HepG2 (cell line): ENCODE measurements around the gene CEP250. TPM values are rescaled to one million over a fixed set of nuclear protein-coding genes. Genes with fewer than 3 reads are reported as not detected.

Source experiments
- BCLAF1 ChIP-seq: fragments of 450-650 bp; IDR thresholded peaks from 2 replicates; pipeline ENCODE4 v1.6.1; 2017; ENCODE audit warnings: mild to moderate bottlenecking
- CBX1 ChIP-seq: IDR thresholded peaks from one replicate; pipeline ENCODE4 v1.6.1; 2016; ENCODE audit warnings: antibody characterized with exemption, low read depth
- KLF12 ChIP-seq: sonication (generic); formaldehyde crosslinking; IDR thresholded peaks from 2 replicates; pipeline ENCODE4 v1.4.0; 2020; ENCODE audit warnings: missing genetic modification reagents, borderline replicate concordance
- KLF15 ChIP-seq: sonication (generic); formaldehyde crosslinking; IDR thresholded peaks from 2 replicates; pipeline ENCODE4 v1.8.1; 2023; ENCODE audit warnings: borderline replicate concordance, mild to moderate bottlenecking, inconsistent platforms, missing genetic modification reagents, mixed read lengths
- MAZ ChIP-seq, 2 experiments: sonication (generic) in 1 of 2; formaldehyde crosslinking in 1 of 2; IDR thresholded peaks; 2 replicates each; pipeline versions ENCODE4 v1.5.0 to v1.6.1; 2012 to 2020; ENCODE audit warnings: low read depth in 2 of 2, mild to moderate bottlenecking in 2 of 2, borderline replicate concordance in 1 of 2, improper control_type of control experiment in 1 of 2, low read length in 1 of 2, missing genetic modification reagents in 1 of 2, moderate library complexity in 1 of 2
- MEF2D ChIP-seq: sonication (generic); formaldehyde crosslinking; IDR thresholded peaks from 2 replicates; pipeline ENCODE4 v1.5.1; 2020; ENCODE audit warnings: mild to moderate bottlenecking, missing genetic modification reagents
- MIER3 ChIP-seq: IDR thresholded peaks from 2 replicates; pipeline ENCODE4 v1.6.1; 2016; ENCODE audit warnings: missing compliant biosample characterization, borderline replicate concordance
- RAD51 ChIP-seq: fragments of 450-650 bp; IDR thresholded peaks from 2 replicates; pipeline ENCODE4 v1.6.1; 2016; ENCODE audit warnings: borderline replicate concordance
- RFX3 ChIP-seq: IDR thresholded peaks from 2 replicates; pipeline ENCODE4 v1.6.1; 2016; ENCODE audit warnings: missing biosample characterization, missing genetic modification reagents
- SUZ12 ChIP-seq: fragments of 150-350 bp; IDR thresholded peaks from 2 replicates; pipeline ENCODE4 v1.6.1; 2014; ENCODE audit warnings: low read depth, low read length
- U2AF1 ChIP-seq: fragments of 200-400 bp; formaldehyde crosslinking; optimal IDR thresholded peaks from 2 replicates; pipeline ENCODE3; 2017; ENCODE audit warnings: mild to moderate bottlenecking, low read depth, low read length
- ZFP41 ChIP-seq: sonication (generic); formaldehyde crosslinking; IDR thresholded peaks from 2 replicates; pipeline ENCODE4 v1.4.0; 2020; ENCODE audit warnings: mild to moderate bottlenecking, missing genetic modification reagents, borderline replicate concordance
- ZNF282 ChIP-seq: fragments of 450-650 bp; IDR thresholded peaks from 2 replicates; pipeline ENCODE4 v1.6.1; 2018; ENCODE audit not compliant: partially characterized antibody
- ZNF513 ChIP-seq: sonication (generic); formaldehyde crosslinking; conservative IDR thresholded peaks from 2 replicates; pipeline ENCODE4 v1.5.0; 2020; ENCODE audit warnings: missing genetic modification reagents
- polyA plus RNA-seq, 8 experiments: library from polyadenylated mRNA; depleted of rRNA in 3 of 8; stranded (reverse) in 7 of 8; unstranded in 1 of 8; fragments of >200 nt; fragmentation: Illumina TruSeq in 4 of 8; extraction: Trizol in 4 of 8; gene quantifications; 2 replicates each; pipeline versions ENCODE4 v1.2.1 to v1.2.3, GENCODE V29; 2011 to 2016; ENCODE audit warnings: low read depth in 4 of 8, missing spikeins in 1 of 8, mixed read lengths in 1 of 8; ENCODE audit not compliant: insufficient read depth in 1 of 8
- total RNA-seq, 5 experiments: library from RNA; depleted of rRNA; stranded (reverse); fragments of >200 nt; fragmentation: Illumina TruSeq; extraction: Trizol; gene quantifications; 2 replicates each; pipeline ENCODE4 v1.2.3, GENCODE V29; 2016; ENCODE audit warnings: low read depth in 1 of 5
- TF ChIP-seq, protein P1 (sequence below): sonication (generic); formaldehyde crosslinking; IDR thresholded peaks from 2 replicates; pipeline ENCODE4 v1.4.0; 2020; ENCODE audit warnings: missing genetic modification reagents
- TF ChIP-seq, protein P2 (sequence below): fragments of 450-650 bp; IDR thresholded peaks from 2 replicates; pipeline ENCODE4 v1.6.1; 2017
- TF ChIP-seq, protein P3 (sequence below): sonication (generic); formaldehyde crosslinking; IDR thresholded peaks from 2 replicates; pipeline ENCODE4 v1.8.0; 2022; ENCODE audit warnings: mild to moderate bottlenecking, missing genetic modification reagents, borderline replicate concordance
- TF ChIP-seq, protein P4 (sequence below): sonication (generic); formaldehyde crosslinking; IDR thresholded peaks from 2 replicates; pipeline ENCODE4 v1.5.0; 2020; ENCODE audit warnings: missing genetic modification reagents

CEP250 gene
- total and polyA plus RNA-seq, 2 of the 13 experiments (the other 11 are each of a cell fraction or from before 2014, with no cell fraction given) = 28.8 to 55.3 TPM

DNA sequence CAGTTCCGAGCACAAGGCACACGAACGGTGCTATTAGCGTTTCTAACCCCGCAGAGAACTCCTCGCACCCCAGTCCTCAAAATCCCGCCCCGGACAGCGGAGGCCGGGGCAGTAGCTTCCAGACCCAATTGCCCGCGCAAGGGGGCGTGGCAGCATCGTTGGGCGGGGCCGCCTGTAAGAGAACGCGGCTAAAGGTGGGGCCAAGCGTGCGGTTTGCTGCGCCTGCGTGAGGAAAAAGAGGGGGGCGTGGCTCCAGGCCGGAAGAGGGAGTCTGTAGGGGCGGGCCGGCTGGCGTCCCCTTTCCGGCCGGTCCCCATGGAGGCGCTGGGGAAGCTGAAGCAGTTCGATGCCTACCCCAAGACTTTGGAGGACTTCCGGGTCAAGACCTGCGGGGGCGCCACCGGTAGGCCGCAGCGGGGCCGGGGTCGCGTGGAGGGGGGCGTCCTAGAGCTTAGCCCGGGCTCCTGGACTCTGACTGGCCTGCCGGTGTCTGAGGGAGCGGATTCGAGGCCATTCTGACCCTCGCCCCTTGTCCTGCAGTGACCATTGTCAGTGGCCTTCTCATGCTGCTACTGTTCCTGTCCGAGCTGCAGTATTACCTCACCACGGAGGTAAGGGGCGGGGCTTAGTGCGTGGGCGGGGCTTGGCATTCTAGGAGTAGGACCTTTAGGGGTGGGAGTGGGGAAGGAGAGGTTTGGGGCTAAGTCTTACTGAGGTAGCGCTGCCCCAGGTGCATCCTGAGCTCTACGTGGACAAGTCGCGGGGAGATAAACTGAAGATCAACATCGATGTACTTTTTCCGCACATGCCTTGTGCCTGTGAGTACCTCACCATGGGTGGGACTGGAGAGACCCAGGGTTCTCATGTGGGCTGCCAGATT, 86.6 kb downstream of the CEP250 start, which contains the start of gene ERGIC3 (continued):
- TF ChIP-seq KLF15 (CRISPR knock-in tag) (peak; percentile 73; the same call in 1 of the 2 replicates), RFX3 (peak; percentile 74), SUZ12 (no peak), ZNF513 (no peak), CBX1 (no peak), MIER3 (CRISPR knock-in tag) (no peak), ZNF282 (no peak), ZFP41 (CRISPR knock-in tag) (no peak), KLF12 (CRISPR knock-in tag) (peak; percentile 83), MEF2D (peak; percentile 83), MAZ (IDR thresholded peaks at IDR 0.05; ENCODE audit: borderline replicate concordance, low read depth, low read length) (no peak), MAZ (CRISPR knock-in tag; IDR thresholded peaks at IDR 0.05; ENCODE audit: low read depth) (peak; percentile 94), RAD51 (no peak), BCLAF1 (no peak), U2AF1 (no peak)
- TF ChIP-seq, protein P1, sequence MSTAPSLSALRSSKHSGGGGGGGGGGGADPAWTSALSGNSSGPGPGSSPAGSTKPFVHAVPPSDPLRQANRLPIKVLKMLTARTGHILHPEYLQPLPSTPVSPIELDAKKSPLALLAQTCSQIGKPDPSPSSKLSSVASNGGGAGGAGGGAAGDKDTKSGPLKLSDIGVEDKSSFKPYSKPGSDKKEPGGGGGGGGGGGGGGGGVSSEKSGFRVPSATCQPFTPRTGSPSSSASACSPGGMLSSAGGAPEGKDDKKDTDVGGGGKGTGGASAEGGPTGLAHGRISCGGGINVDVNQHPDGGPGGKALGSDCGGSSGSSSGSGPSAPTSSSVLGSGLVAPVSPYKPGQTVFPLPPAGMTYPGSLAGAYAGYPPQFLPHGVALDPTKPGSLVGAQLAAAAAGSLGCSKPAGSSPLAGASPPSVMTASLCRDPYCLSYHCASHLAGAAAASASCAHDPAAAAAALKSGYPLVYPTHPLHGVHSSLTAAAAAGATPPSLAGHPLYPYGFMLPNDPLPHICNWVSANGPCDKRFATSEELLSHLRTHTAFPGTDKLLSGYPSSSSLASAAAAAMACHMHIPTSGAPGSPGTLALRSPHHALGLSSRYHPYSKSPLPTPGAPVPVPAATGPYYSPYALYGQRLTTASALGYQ = no peak; the same call in 1 of the 2 replicates
- TF ChIP-seq, protein P2, sequence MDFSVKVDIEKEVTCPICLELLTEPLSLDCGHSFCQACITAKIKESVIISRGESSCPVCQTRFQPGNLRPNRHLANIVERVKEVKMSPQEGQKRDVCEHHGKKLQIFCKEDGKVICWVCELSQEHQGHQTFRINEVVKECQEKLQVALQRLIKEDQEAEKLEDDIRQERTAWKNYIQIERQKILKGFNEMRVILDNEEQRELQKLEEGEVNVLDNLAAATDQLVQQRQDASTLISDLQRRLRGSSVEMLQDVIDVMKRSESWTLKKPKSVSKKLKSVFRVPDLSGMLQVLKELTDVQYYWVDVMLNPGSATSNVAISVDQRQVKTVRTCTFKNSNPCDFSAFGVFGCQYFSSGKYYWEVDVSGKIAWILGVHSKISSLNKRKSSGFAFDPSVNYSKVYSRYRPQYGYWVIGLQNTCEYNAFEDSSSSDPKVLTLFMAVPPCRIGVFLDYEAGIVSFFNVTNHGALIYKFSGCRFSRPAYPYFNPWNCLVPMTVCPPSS = no peak
- TF ChIP-seq, protein P3, sequence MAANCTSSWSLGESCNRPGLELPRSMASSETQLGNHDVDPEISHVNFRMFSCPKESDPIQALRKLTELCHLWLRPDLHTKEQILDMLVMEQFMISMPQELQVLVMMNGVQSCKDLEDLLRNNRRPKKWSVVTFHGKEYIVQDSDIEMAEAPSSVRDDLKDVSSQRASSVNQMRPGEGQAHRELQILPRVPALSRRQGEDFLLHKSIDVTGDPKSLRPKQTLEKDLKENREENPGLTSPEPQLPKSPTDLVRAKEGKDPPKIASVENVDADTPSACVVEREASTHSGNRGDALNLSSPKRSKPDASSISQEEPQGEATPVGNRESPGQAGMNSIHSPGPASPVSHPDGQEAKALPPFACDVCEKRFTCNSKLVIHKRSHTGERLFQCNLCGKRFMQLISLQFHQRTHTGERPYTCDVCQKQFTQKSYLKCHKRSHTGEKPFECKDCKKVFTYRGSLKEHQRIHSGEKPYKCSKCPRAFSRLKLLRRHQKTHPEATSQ (CRISPR knock-in tag) = peak; percentile 81; the same call in 1 of the 2 replicates
- TF ChIP-seq, protein P4, sequence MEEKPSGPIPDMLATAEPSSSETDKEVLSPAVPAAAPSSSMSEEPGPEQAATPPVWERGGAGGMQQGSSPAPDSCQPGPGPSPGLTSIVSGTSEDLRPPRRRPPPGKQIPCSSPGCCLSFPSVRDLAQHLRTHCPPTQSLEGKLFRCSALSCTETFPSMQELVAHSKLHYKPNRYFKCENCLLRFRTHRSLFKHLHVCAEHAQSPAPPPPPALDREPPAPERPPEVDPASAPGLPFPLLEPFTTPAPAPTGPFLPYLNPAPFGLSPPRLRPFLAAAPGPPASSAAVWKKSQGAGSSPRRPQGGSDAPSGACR (CRISPR knock-in tag) = peak; percentile 96
